GM10266 (cell line): Measurements from ENCODE around the gene ALOXE3.

ENCODE experiments used
- DNase-seq: peaks from one replicate; pipeline ENCODE4 v3.0.0; 2012; ENCODE audit errors: extremely low spot score
- CTCF ChIP-seq: IDR thresholded peaks from 2 replicates; pipeline ENCODE4 v1.5.1; 2012; ENCODE audit warnings: mild to moderate bottlenecking, low read depth; ENCODE audit not compliant: control insufficient read depth, insufficient read depth; ENCODE audit errors: missing control alignments

Gene ALOXE3

GRCh38 chr17:8158267-8159031, 40.1 kb upstream of the ALOXE3 start:
- DNase-seq: peak; percentile 87

GRCh38 chr17:8156246-8156992, 38.1 kb upstream of the ALOXE3 start:
- peak; percentile 8 for TF ChIP-seq CTCF
- DNase-seq: peak; percentile 97

More at GRCh38 chr17:8158267-8159031, 40.1 kb upstream of the ALOXE3 start:
- peak; percentile 89 for TF ChIP-seq CTCF

GRCh38 chr17:8155996-8156245, 37.6 kb upstream of the ALOXE3 start:
- no peak for DNase-seq
- TF ChIP-seq CTCF: no peak

GRCh38 chr17:8155231-8155995, 37.1 kb upstream of the ALOXE3 start:
- no peak for TF ChIP-seq CTCF
- DNase-seq: no peak

GRCh38 chr17:8154608-8155155, 36.4 kb upstream of the ALOXE3 start:
- no peak for TF ChIP-seq CTCF
- DNase-seq: no peak

- DNase-seq: peak; percentile 79
- no peak for TF ChIP-seq CTCF
Observed at GRCh38 chr17:8153957-8154607, 35.8 kb upstream of the ALOXE3 start.
